ENCODE measurements around the gene CD74. TPM values are rescaled to one million over a fixed set of nuclear protein-coding genes. Genes with fewer than 3 reads are reported as not detected.

CD74 gene
- total RNA-seq, 1 donor from 2014 or later = 16.1 TPM

- no peaks in the 10 kb centered on the region for H3K9me3 Mint-ChIP-seq
- no peak overlapping the region for H3K27ac Mint-ChIP-seq
- TF ChIP-seq CTCF (IDR thresholded peaks at IDR 0.05; ENCODE audit: unreplicated experiment) = no peak
- peaks cover 34% of the 10 kb centered on the region for H3K36me3 Mint-ChIP-seq
- no peak overlapping the region for H3K4me3 Mint-ChIP-seq
- no peaks in the 10 kb centered on the region for H3K27me3 Mint-ChIP-seq (ENCODE audit: low read depth)
- no peak for DNase-seq (ENCODE audit: low spot score in 2 of 2, unreplicated experiment in 2 of 2)
- H3K4me1 Mint-ChIP-seq = no peaks in the 10 kb centered on the region
These were observed 18.6 kb downstream of the CD74 start for GRCh38 chr5:150394131-150394530.

- no peak overlapping the region for H3K4me3 Mint-ChIP-seq
- DNase-seq (ENCODE audit: low spot score in 2 of 2, unreplicated experiment in 2 of 2) = no peak
- peaks cover 30% of the 10 kb centered on the region for H3K36me3 Mint-ChIP-seq
- H3K27ac Mint-ChIP-seq = no peak overlapping the region
- H3K27me3 Mint-ChIP-seq (ENCODE audit: low read depth) = no peaks in the 10 kb centered on the region
- TF ChIP-seq CTCF (IDR thresholded peaks at IDR 0.05; ENCODE audit: unreplicated experiment) = no peak
- no peaks in the 10 kb centered on the region for H3K4me1 Mint-ChIP-seq
- H3K9me3 Mint-ChIP-seq = no peaks in the 10 kb centered on the region
These were observed 19.5 kb downstream of the CD74 start for GRCh38 chr5:150393096-150393645.

- H3K27ac Mint-ChIP-seq = no peak overlapping the region
- H3K27me3 Mint-ChIP-seq (ENCODE audit: low read depth) = no peaks in the 10 kb centered on the region
- DNase-seq (ENCODE audit: low spot score in 2 of 2, unreplicated experiment in 2 of 2) = no peak
- H3K9me3 Mint-ChIP-seq = no peaks in the 10 kb centered on the region
- H3K36me3 Mint-ChIP-seq = peaks cover 28% of the 10 kb centered on the region
- TF ChIP-seq CTCF (IDR thresholded peaks at IDR 0.05; ENCODE audit: unreplicated experiment) = no peak
- H3K4me3 Mint-ChIP-seq = no peak overlapping the region
- no peaks in the 10 kb centered on the region for H3K4me1 Mint-ChIP-seq
These were observed 20.0 kb downstream of the CD74 start for GRCh38 chr5:150392680-150393079.

- no peak overlapping the region for H3K27ac Mint-ChIP-seq
- peaks cover 28% of the 10 kb centered on the region for H3K36me3 Mint-ChIP-seq
- no peaks in the 10 kb centered on the region for H3K4me1 Mint-ChIP-seq
- no peaks in the 10 kb centered on the region for H3K27me3 Mint-ChIP-seq (ENCODE audit: low read depth)
- H3K9me3 Mint-ChIP-seq = no peaks in the 10 kb centered on the region
- H3K4me3 Mint-ChIP-seq = no peak overlapping the region
- TF ChIP-seq CTCF (IDR thresholded peaks at IDR 0.05; ENCODE audit: unreplicated experiment) = no peak
- DNase-seq (ENCODE audit: low spot score in 2 of 2, unreplicated experiment in 2 of 2) = no peak
These were observed 20.7 kb downstream of the CD74 start for GRCh38 chr5:150391986-150392385.

- DNase-seq (ENCODE audit: low spot score in 2 of 2, unreplicated experiment in 2 of 2) = no peak
- Mint-ChIP-seq H3K9me3 (no peaks in the 10 kb centered on the region), H3K4me1 (no peaks in the 10 kb centered on the region), H3K27me3 (ENCODE audit: low read depth) (no peaks in the 10 kb centered on the region), H3K36me3 (peaks cover 24% of the 10 kb centered on the region), H3K27ac (no peak overlapping the region), H3K4me3 (no peak overlapping the region)
- no peak for TF ChIP-seq CTCF (IDR thresholded peaks at IDR 0.05; ENCODE audit: unreplicated experiment)
These were observed 21.5 kb downstream of the CD74 start for GRCh38 chr5:150391064-150391834.
